OCI-M2 (cell line): ENCODE measurements around the gene EFNA4.

Experiments
- DNase-seq: peaks from one replicate; lab custom pipeline; 2025; ENCODE audit not compliant: unreplicated experiment; lab: John Stamatoyannopoulos, UW

EFNA4 gene

GRCh38 chr1:155051342-155051776, 12.2 kb upstream of the EFNA4 start:
- DNase-seq: no peak

GRCh38 chr1:155051777-155052398, 11.7 kb upstream of the EFNA4 start:
- no peak for DNase-seq

GRCh38 chr1:155052439-155053395, 10.8 kb upstream of the EFNA4 start:
- no peak for DNase-seq

- no peak for DNase-seq
These were observed 9.9 kb upstream of the EFNA4 start for GRCh38 chr1:155053531-155054105.

GRCh38 chr1:155057104-155057503, 6.4 kb upstream of the EFNA4 start:
- no peak for DNase-seq

GRCh38 chr1:155057788-155058211, 5.7 kb upstream of the EFNA4 start:
- DNase-seq: no peak

- DNase-seq: no peak
These were observed 2.8 kb upstream of the EFNA4 start for GRCh38 chr1:155060736-155061135.

GRCh38 chr1:155061381-155062150, 2.0 kb upstream of the EFNA4 start:
- peak; percentile 40 for DNase-seq

- DNase-seq: no peak
These were observed 1.3 kb upstream of the EFNA4 start for GRCh38 chr1:155062151-155062686.

- DNase-seq: no peak
These were observed 683 bp upstream of the EFNA4 start for GRCh38 chr1:155062702-155063411.

GRCh38 chr1:155064111-155064831, 731 bp downstream of the EFNA4 start:
- no peak for DNase-seq

- no peak for DNase-seq
These were observed 1.4 kb downstream of the EFNA4 start for GRCh38 chr1:155064832-155065429.

GRCh38 chr1:155066777-155067176, 3.2 kb downstream of the EFNA4 start:
- no peak for DNase-seq

GRCh38 chr1:155068599-155068998, 5.1 kb downstream of the EFNA4 start:
- no peak for DNase-seq

- no peak for DNase-seq
These were observed 6.1 kb downstream of the EFNA4 start for GRCh38 chr1:155069551-155070157.

GRCh38 chr1:155070158-155070621, 6.7 kb downstream of the EFNA4 start:
- DNase-seq: no peak

GRCh38 chr1:155070721-155071569, 7.4 kb downstream of the EFNA4 start:
- no peak for DNase-seq

- DNase-seq: no peak
These were observed 8.2 kb downstream of the EFNA4 start for GRCh38 chr1:155071701-155072100.
